Measurements from ENCODE around the gene STUM. TPM values are rescaled to one million over a fixed set of nuclear protein-coding genes. Genes with fewer than 3 reads are reported as not detected.

STUM gene
- total RNA-seq, 2 donors from 2014 or later: 1.0 to 3.2 TPM

- no peak overlapping the region for H3K4me3 ChIP-seq
- no peak overlapping the region for H3K27ac ChIP-seq
- intact Hi-C loops (cut with DNase I): no loop called here
- no peak for DNase-seq
- H3K36me3 ChIP-seq: peaks cover 8% of the 10 kb centered on the region
- H3K4me1 ChIP-seq: peaks cover 5% of the 10 kb centered on the region
- no peak overlapping the region for H3K9ac ChIP-seq (ENCODE audit: low read depth in 2 of 2, low read length in 2 of 2)
- H3K27me3 ChIP-seq: no peaks in the 10 kb centered on the region
- H3K9me3 ChIP-seq: no peaks in the 10 kb centered on the region
- TF ChIP-seq CTCF (IDR thresholded peaks at IDR 0.05): no peak
Observed at GRCh38 chr1:226644541-226645176, 96.1 kb downstream of the STUM start.

DNA sequence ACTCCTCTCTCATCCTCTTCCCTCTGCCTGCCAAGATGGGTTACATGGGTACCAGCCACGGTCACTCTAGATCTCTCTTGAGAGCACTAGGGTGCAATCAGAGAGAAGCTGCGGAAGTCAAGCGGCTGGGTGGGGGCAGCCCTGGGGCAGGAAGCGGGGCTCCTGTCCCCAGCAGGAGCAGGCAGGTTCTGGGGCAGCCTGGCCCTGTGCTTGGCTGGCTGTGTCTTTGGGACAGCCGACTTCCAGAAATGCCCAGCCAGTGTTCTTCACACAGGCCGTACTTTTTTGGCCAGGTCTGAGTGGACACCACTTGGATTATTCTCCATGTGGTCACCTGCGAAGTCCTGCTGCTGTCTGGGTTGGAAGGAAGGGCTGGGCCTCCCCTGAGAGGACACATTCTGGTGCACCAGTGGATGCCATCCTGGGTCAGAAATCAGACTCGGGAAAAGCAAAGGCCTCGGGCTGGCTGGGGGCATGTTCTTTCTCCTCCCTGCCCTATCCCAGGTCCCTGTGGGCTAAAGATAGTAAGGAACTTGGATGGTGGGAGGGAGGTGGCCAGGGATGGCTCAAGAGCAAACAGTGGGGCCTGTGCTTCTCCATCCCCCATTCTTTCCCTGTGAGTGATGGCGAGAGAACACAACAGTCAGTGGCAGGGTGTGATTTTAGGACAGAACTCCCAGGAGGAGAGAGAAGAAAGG is 96.9 kb downstream of the STUM start:
- TF ChIP-seq CTCF (IDR thresholded peaks at IDR 0.05): no peak
- H3K4me1 ChIP-seq: peaks cover 5% of the 10 kb centered on the region
- H3K4me3 ChIP-seq: no peak overlapping the region
- no peaks in the 10 kb centered on the region for H3K9me3 ChIP-seq
- no peak overlapping the region for H3K27ac ChIP-seq
- no peak for DNase-seq
- H3K9ac ChIP-seq (ENCODE audit: low read depth in 2 of 2, low read length in 2 of 2): no peak overlapping the region
- no peaks in the 10 kb centered on the region for H3K27me3 ChIP-seq
- peaks cover 8% of the 10 kb centered on the region for H3K36me3 ChIP-seq
- intact Hi-C loops (cut with DNase I): no loop called here

DNA sequence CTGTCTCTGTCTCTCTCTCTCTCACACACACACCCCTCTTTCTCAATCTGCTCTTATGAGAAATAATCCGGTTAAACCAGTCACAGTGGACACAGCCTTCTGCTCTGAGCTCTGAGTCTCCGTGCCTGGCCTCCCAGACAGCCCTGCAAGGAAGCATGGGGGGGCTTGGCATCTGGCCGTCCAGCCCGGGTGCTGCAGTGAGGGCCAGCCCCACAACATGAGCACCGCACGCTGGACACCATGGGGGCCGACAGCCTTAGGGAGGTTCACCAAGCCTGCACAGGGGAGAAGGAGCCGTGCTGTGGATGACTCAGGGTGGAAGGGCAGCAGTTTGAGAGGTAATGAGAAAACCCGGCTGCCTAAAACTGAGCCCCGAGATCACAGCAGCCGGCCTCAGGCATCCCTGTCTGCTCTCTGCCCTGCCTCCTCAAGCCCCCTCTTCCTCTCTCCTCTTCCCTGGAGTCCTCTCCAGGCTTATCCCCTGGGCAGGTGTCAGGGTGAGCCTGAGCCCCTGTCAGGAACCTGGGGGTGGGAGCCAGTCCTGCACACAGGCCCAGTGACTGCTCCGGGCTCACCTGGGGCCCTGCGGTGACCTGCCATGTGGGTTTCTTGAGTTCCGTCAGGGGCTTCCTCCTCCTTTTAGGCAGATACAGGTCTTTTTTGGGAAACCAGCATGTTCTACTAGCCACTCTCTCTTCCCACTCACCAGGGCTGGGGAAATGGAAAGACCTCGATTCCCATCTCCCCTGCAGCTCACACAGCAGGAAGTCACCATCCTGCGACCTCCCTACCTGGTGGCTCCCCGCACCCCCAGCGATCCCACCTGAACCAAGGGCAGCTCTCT is 97.7 kb downstream of the STUM start:
- no peak overlapping the region for H3K27ac ChIP-seq
- no peak overlapping the region for H3K9ac ChIP-seq (ENCODE audit: low read depth in 2 of 2, low read length in 2 of 2)
- intact Hi-C loops (cut with DNase I): no loop called here
- TF ChIP-seq CTCF (IDR thresholded peaks at IDR 0.05): no peak
- DNase-seq: no peak
- H3K27me3 ChIP-seq: no peaks in the 10 kb centered on the region
- H3K4me3 ChIP-seq: no peak overlapping the region
- H3K36me3 ChIP-seq: peaks cover 8% of the 10 kb centered on the region
- peaks cover 5% of the 10 kb centered on the region for H3K4me1 ChIP-seq
- H3K9me3 ChIP-seq: no peaks in the 10 kb centered on the region

GRCh38 chr1:226646870-226647449 is 98.4 kb downstream of the STUM start:
- intact Hi-C loops (cut with DNase I): no loop called here

More at GRCh38 chr1:226646870-226647449, 98.4 kb downstream of the STUM start:
- no peak for DNase-seq
- TF ChIP-seq CTCF (IDR thresholded peaks at IDR 0.05): no peak
- Histone ChIP-seq H3K36me3 (peaks cover 5% of the 10 kb centered on the region), H3K4me3 (no peak overlapping the region), H3K4me1 (peaks cover 5% of the 10 kb centered on the region), H3K9me3 (no peaks in the 10 kb centered on the region), H3K9ac (ENCODE audit: low read depth in 2 of 2, low read length in 2 of 2) (no peak overlapping the region), H3K27me3 (no peaks in the 10 kb centered on the region), H3K27ac (no peak overlapping the region)
